SK-N-MC (cell line): ENCODE data around the gene SFI1.
"Not testable (repeated sequence)": the region's sequence is repeated elsewhere in the genome, so short reads cannot be mapped to it uniquely, and the experiment has no call there.

Experiments
- DNase-seq: peaks from one replicate; pipeline ENCODE4 v3.0.0-alpha.2; 2011; ENCODE audit warnings: low read depth, low spot score
- H3K27ac ChIP-seq: fragments of 200-600 bp; sonication (generic); 2 replicates; pipeline ENCODE4 v1.5.1; 2016; ENCODE audit warnings: mixed run types
- H3K36me3 ChIP-seq: fragments of 200-600 bp; sonication (generic); 2 replicates; pipeline ENCODE4 v1.6.1; 2017; ENCODE audit warnings: antibody characterized with exemption, low read length, mixed read lengths; ENCODE audit not compliant: insufficient read depth
- H3K4me3 ChIP-seq: fragments of 200-600 bp; sonication (generic); 2 replicates; pipeline ENCODE4 v1.5.1; 2016
- H3K9ac ChIP-seq: fragments of 200-600 bp; sonication (generic); 2 replicates; pipeline ENCODE4 v1.8.0; 2017; ENCODE audit warnings: mixed run types, mixed read lengths; ENCODE audit not compliant: insufficient read length
- H3K9me3 ChIP-seq: fragments of 200-600 bp; sonication (generic); 2 replicates; pipeline ENCODE4 v1.6.1; 2017; ENCODE audit warnings: low read depth, mild to moderate bottlenecking, antibody characterized with exemption, low read length, moderate library complexity, mixed read lengths
- EZH2 ChIP-seq: fragments of 200-600 bp; sonication (generic); IDR thresholded peaks from one replicate; pipeline ENCODE4 v1.6.1; 2017; ENCODE audit warnings: antibody characterized with exemption
- FOXP2 ChIP-seq: optimal IDR thresholded peaks from 2 replicates; pipeline ENCODE3; 2011; ENCODE audit warnings: mild to moderate bottlenecking, moderate library complexity; ENCODE audit not compliant: insufficient read depth; ENCODE audit errors: extremely low read length, control extremely low read depth
- POLR2AphosphoS5 ChIP-seq: IDR thresholded peaks from 2 replicates; pipeline ENCODE4 v1.6.1; 2012; ENCODE audit warnings: mild to moderate bottlenecking, low read depth, low read length, borderline replicate concordance

The SFI1 gene

GRCh38 chr22:31585161-31585859 lies 89.0 kb downstream of the SFI1 start:
- Histone ChIP-seq H3K9ac (no peak overlapping the region), H3K4me3 (no peak overlapping the region), H3K9me3 (no peaks in the 10 kb centered on the region), H3K36me3 (peaks cover 33% of the 10 kb centered on the region; the same call in 1 of the 2 replicates), H3K27ac (no peak overlapping the region)
- TF ChIP-seq EZH2, result no peak
- no peak for TF ChIP-seq FOXP2
- no peak for TF ChIP-seq POLR2AphosphoS5
- DNase-seq, result no peak

- Histone ChIP-seq H3K36me3 (peaks cover 33% of the 10 kb centered on the region; the same call in 1 of the 2 replicates), H3K27ac (no peak overlapping the region), H3K9me3 (no peaks in the 10 kb centered on the region), H3K9ac (no peak overlapping the region), H3K4me3 (no peak overlapping the region)
- TF ChIP-seq EZH2 (no peak), FOXP2 (no peak), POLR2AphosphoS5 (no peak)
- DNase-seq, result no peak
Measured at GRCh38 chr22:31586137-31586920, 90.0 kb downstream of the SFI1 start.

- Histone ChIP-seq H3K27ac (no peak overlapping the region), H3K9ac (no peak overlapping the region), H3K9me3 (no peaks in the 10 kb centered on the region), H3K36me3 (peaks cover 33% of the 10 kb centered on the region; the same call in 1 of the 2 replicates), H3K4me3 (no peak overlapping the region)
- TF ChIP-seq FOXP2, result no peak
- no peak for TF ChIP-seq EZH2
- no peak for TF ChIP-seq POLR2AphosphoS5
- DNase-seq, result no peak
Measured at GRCh38 chr22:31588970-31589675, 92.8 kb downstream of the SFI1 start.

DNA sequence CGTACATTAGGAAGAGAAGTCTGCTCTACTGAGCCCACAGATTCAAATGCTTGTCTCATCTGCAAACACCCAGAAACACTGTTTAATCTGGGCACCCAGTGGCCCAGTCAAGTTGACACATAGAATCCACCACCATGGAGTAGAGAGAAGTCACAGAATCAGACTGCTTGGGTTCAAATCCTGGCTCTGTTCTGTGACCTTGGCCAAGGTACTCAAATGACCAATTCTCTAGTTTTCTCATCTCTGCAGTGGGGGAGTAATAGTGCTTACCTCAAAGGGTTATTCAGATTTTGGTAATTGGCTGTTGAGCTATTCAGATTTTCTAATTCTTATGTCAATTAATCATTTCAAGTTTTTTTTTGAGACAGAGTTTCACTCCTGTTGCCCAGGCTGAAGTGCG lies 93.8 kb downstream of the SFI1 start:
- not testable (repeated sequence) for DNase-seq, H3K9me3 ChIP-seq, H3K9ac ChIP-seq, H3K27ac ChIP-seq, H3K4me3 ChIP-seq
- H3K36me3 ChIP-seq, result peaks cover 26% of the 10 kb centered on the region; the same call in 1 of the 2 replicates

GRCh38 chr22:31595271-31595670 lies 98.9 kb downstream of the SFI1 start:
- no peak for TF ChIP-seq FOXP2
- TF ChIP-seq EZH2, result no peak
- no peak for TF ChIP-seq POLR2AphosphoS5
- no peaks in the 10 kb centered on the region for H3K9me3 ChIP-seq
- H3K36me3 ChIP-seq, result no peaks in the 10 kb centered on the region
- H3K9ac ChIP-seq, result no peak overlapping the region
- no peak overlapping the region for H3K4me3 ChIP-seq
- H3K27ac ChIP-seq, result no peak overlapping the region
- DNase-seq, result no peak

GRCh38 chr22:31602259-31602952 lies 106.1 kb downstream of the SFI1 start:
- TF ChIP-seq EZH2 (no peak), POLR2AphosphoS5 (no peak), FOXP2 (no peak)
- Histone ChIP-seq H3K27ac (no peak overlapping the region), H3K9me3 (no peaks in the 10 kb centered on the region), H3K36me3 (no peaks in the 10 kb centered on the region), H3K4me3 (no peak overlapping the region), H3K9ac (no peak overlapping the region)
- no peak for DNase-seq

- TF ChIP-seq FOXP2, result no peak
- TF ChIP-seq POLR2AphosphoS5, result no peak
- TF ChIP-seq EZH2, result no peak
- Histone ChIP-seq H3K4me3 (no peak overlapping the region), H3K9me3 (no peaks in the 10 kb centered on the region), H3K36me3 (no peaks in the 10 kb centered on the region), H3K27ac (no peak overlapping the region), H3K9ac (no peak overlapping the region)
- DNase-seq, result no peak
Measured at GRCh38 chr22:31603081-31603525, 106.8 kb downstream of the SFI1 start.

GRCh38 chr22:31603574-31603973 lies 107.2 kb downstream of the SFI1 start:
- DNase-seq, result no peak
- no peak overlapping the region for H3K27ac ChIP-seq
- no peaks in the 10 kb centered on the region for H3K36me3 ChIP-seq
- TF ChIP-seq POLR2AphosphoS5 (no peak), FOXP2 (no peak), EZH2 (no peak)
- no peaks in the 10 kb centered on the region for H3K9me3 ChIP-seq
- no peak overlapping the region for H3K9ac ChIP-seq
- no peak overlapping the region for H3K4me3 ChIP-seq
